SU-DHL-6 (cell line): ENCODE results near the gene PPP6R2.

Source experiments
- H2AFZ ChIP-seq: fragments of 200-600 bp; sonication (generic); 2 replicates; pipeline ENCODE4 v1.6.1; 2014; ENCODE audit warnings: low read depth, mild to moderate bottlenecking, moderate library complexity, mixed read lengths, antibody characterized with exemption, low read length; ENCODE audit not compliant: severe bottlenecking
- H3F3A ChIP-seq: fragments of 200-600 bp; shearing (Covaris generic); 2 replicates; pipeline ENCODE4 v1.6.0; 2016; ENCODE audit warnings: antibody characterized with exemption, mild to moderate bottlenecking; ENCODE audit not compliant: insufficient read depth
- H3K27ac ChIP-seq: fragments of 200-600 bp; sonication (generic); 2 replicates; pipeline ENCODE4 v1.5.1; 2016; ENCODE audit warnings: low read depth, mild to moderate bottlenecking, low read length, moderate library complexity, mixed read lengths
- H3K27me3 ChIP-seq: fragments of 200-600 bp; sonication (generic), shearing (Covaris generic); 2 replicates; pipeline ENCODE4 v1.6.0; 2014; ENCODE audit warnings: mild to moderate bottlenecking, low read length
- H3K36me3 ChIP-seq: fragments of 200-600 bp; sonication (generic); 2 replicates; pipeline ENCODE4 v1.6.1; 2014; ENCODE audit warnings: mild to moderate bottlenecking, low read length, mixed read lengths
- H3K4me2 ChIP-seq: fragments of 300-600, 200-600 bp; shearing (Covaris generic), sonication (generic); 2 replicates; pipeline ENCODE4 v1.6.0; 2014; ENCODE audit warnings: low read length, low read depth, mild to moderate bottlenecking; ENCODE audit not compliant: poor library complexity, severe bottlenecking
- H3K4me3 ChIP-seq: fragments of 200-600 bp; sonication (generic); 2 replicates; pipeline ENCODE4 v1.5.1; 2014; ENCODE audit warnings: antibody characterized with exemption, low read length, mild to moderate bottlenecking, mixed read lengths; ENCODE audit not compliant: insufficient read depth, poor library complexity, severe bottlenecking
- H3K79me2 ChIP-seq: fragments of 200-600 bp; sonication (generic); 2 replicates; pipeline ENCODE4 v1.6.1; 2014; ENCODE audit warnings: mild to moderate bottlenecking, low read length, moderate library complexity; ENCODE audit not compliant: insufficient read depth
- H3K9ac ChIP-seq: fragments of 200-600 bp; sonication (generic); 2 replicates; pipeline ENCODE4 v1.7.0; 2014; ENCODE audit warnings: mild to moderate bottlenecking, low read length
- H3K9me2 ChIP-seq: fragments of 200-600 bp; sonication (generic); replicated peaks from 2 replicates; pipeline ENCODE4 v1.6.1; 2014; ENCODE audit warnings: low read length; ENCODE audit not compliant: insufficient read depth
- H3K9me3 ChIP-seq: fragments of 200-600 bp; sonication (generic); 2 replicates; pipeline ENCODE4 v1.6.1; 2014; ENCODE audit warnings: low read length, mixed read lengths; ENCODE audit not compliant: insufficient read depth
- H4K20me1 ChIP-seq: fragments of 200-600 bp; sonication (generic); 2 replicates; pipeline ENCODE4 v1.6.1; 2014; ENCODE audit warnings: low read depth, mild to moderate bottlenecking, antibody characterized with exemption, low read length, moderate library complexity, mixed read lengths
- EZH2phosphoT487 ChIP-seq: fragments of 200-600 bp; sonication (generic), shearing (Covaris generic); conservative IDR thresholded peaks from 2 replicates; pipeline ENCODE4 v1.6.1; 2018; ENCODE audit warnings: mild to moderate bottlenecking, antibody characterized with exemption, low read length, moderate library complexity, mixed read lengths
- TF ChIP-seq, protein P1 (sequence below): fragments of 200-600 bp; sonication (generic); IDR thresholded peaks from one replicate; pipeline ENCODE4 v1.5.1; 2017; ENCODE audit warnings: antibody characterized with exemption, mild to moderate bottlenecking, low read length, moderate library complexity; ENCODE audit not compliant: insufficient read depth, poor library complexity, severe bottlenecking

PPP6R2 gene

DNA sequence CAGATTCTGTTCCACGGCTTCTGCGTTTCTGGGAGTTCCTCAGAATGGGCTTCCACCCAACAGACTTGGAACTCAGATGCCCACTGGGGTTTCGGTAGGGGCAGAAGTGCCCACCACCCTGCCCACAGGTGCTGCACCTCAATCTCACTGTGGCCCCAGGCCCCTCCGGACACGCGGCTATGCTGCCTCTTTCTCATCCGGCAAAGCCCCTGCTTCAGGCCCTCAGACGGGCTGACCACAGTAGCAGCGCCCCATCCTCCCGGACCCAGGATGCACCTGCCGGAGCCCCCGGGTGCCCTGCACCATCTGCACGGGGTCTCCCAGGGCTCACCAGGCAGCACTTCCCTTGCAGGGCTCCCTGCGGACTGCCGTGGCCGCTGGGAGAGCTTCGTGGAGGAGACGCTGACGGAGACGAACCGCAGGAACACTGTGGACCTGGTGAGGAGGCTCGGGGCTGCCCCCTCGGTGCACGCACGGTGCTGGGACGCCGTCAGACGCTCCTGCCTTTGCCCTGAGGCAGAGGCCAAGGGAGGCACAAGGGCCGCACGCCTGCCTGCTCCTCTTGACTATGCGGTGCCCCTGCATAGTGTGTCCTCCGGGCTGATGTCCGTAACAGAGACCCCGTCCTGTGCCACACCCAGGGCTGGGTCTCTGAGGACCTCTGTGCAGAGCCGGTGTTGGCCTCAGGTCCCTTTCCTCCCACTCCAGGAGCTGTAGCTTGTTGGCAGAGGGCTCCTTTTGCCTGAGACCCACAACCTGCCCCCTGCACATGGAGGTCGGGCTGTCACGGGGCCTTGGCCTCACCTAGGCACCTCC is 93.1 kb downstream of the PPP6R2 start:
- H3F3A ChIP-seq: no peaks in the 10 kb centered on the region
- H3K4me3 ChIP-seq: no peak overlapping the region
- H3K36me3 ChIP-seq: no peaks in the 10 kb centered on the region
- H3K9ac ChIP-seq: no peak overlapping the region
- H3K27ac ChIP-seq: no peak overlapping the region
- no peak overlapping the region for H2AFZ ChIP-seq
- H3K9me3 ChIP-seq: no peaks in the 10 kb centered on the region
- no peaks in the 10 kb centered on the region for H3K79me2 ChIP-seq
- H4K20me1 ChIP-seq: no peaks in the 10 kb centered on the region
- no peaks in the 10 kb centered on the region for H3K9me2 ChIP-seq
- no peaks in the 10 kb centered on the region for H3K27me3 ChIP-seq
- H3K4me2 ChIP-seq: no peak overlapping the region
- TF ChIP-seq EZH2phosphoT487: no peak
- TF ChIP-seq, protein P1, sequence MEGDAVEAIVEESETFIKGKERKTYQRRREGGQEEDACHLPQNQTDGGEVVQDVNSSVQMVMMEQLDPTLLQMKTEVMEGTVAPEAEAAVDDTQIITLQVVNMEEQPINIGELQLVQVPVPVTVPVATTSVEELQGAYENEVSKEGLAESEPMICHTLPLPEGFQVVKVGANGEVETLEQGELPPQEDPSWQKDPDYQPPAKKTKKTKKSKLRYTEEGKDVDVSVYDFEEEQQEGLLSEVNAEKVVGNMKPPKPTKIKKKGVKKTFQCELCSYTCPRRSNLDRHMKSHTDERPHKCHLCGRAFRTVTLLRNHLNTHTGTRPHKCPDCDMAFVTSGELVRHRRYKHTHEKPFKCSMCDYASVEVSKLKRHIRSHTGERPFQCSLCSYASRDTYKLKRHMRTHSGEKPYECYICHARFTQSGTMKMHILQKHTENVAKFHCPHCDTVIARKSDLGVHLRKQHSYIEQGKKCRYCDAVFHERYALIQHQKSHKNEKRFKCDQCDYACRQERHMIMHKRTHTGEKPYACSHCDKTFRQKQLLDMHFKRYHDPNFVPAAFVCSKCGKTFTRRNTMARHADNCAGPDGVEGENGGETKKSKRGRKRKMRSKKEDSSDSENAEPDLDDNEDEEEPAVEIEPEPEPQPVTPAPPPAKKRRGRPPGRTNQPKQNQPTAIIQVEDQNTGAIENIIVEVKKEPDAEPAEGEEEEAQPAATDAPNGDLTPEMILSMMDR: no peak

DNA sequence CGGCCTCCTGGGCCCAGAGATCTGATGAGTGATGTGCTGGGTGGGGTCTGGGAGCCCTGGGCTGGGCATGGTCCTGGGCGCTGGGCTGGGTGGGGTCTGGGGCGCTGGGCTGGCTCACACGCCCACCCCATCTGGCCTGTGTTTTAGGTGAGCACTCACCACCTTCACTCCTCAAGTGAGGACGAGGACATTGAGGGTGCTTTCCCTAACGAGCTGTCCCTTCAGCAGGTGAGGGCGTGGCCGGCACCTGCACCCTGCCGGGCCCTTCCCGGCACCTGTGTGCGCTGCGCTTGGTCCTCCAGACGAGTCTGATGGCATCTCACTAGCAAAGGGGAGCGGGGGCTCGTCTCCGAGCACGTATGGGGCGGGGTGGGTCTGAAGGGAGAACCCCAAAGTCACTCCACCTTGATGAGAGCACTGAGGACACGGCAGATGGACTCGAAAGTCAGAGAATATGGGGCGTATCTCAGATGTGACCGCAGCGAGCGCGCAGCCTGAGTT is 93.8 kb downstream of the PPP6R2 start:
- H3K79me2 ChIP-seq: no peaks in the 10 kb centered on the region
- H3K4me2 ChIP-seq: no peak overlapping the region
- no peaks in the 10 kb centered on the region for H3K9me3 ChIP-seq
- H3K9me2 ChIP-seq: no peaks in the 10 kb centered on the region
- no peak overlapping the region for H3K27ac ChIP-seq
- H3K27me3 ChIP-seq: no peaks in the 10 kb centered on the region
- no peak overlapping the region for H3K4me3 ChIP-seq
- no peak overlapping the region for H2AFZ ChIP-seq
- no peaks in the 10 kb centered on the region for H4K20me1 ChIP-seq
- no peak for TF ChIP-seq EZH2phosphoT487
- TF ChIP-seq, protein P1: no peak
- no peak overlapping the region for H3K9ac ChIP-seq
- no peaks in the 10 kb centered on the region for H3F3A ChIP-seq
- H3K36me3 ChIP-seq: no peaks in the 10 kb centered on the region

DNA sequence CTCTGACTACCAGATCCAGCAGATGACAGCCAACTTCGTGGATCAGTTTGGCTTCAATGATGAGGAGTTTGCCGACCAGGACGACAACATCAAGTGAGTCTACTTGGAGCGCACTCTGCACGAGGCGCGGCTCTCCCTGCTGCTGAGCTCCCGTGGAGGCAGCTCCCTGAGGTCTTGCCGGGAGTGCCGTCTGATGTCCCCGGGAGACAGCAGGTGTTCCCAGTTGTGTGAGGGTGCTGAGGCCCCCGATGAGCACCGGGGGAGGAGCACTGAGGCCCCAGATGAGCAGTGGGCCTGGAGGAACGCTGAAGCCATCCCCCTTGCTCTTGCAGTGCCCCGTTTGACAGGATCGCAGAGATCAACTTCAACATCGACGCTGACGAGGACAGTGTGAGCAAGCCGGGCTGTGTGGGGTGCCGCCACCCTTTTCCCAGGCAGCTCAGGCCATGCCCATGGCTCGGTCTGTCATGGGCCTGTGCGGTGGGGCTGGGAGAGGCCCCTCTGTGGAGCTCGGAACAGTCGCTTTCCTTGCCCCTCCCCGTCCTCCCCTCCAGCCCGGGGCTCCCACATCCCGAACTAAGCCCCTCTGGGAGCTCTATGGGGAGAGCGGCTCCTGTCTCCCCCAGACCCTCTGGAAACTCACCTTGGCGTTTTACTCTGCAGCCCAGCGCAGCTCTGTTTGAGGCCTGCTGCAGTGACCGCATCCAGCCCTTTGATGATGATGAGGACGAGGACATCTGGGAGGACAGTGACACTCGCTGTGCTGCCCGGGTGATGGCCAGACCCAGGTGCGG is 94.6 kb downstream of the PPP6R2 start:
- Histone ChIP-seq H3K27me3 (no peaks in the 10 kb centered on the region), H3K4me3 (no peak overlapping the region), H3K36me3 (no peaks in the 10 kb centered on the region)

More for the DNA sequence above, 94.6 kb downstream of the PPP6R2 start:
- Histone ChIP-seq H3K9me3 (no peaks in the 10 kb centered on the region), H3K4me2 (no peak overlapping the region), H3K9me2 (no peaks in the 10 kb centered on the region), H3F3A (no peaks in the 10 kb centered on the region), H4K20me1 (no peaks in the 10 kb centered on the region), H3K9ac (no peak overlapping the region), H3K27ac (no peak overlapping the region), H3K79me2 (no peaks in the 10 kb centered on the region), H2AFZ (no peak overlapping the region)
- TF ChIP-seq, protein P1: no peak
- no peak for TF ChIP-seq EZH2phosphoT487
